Gastrocnemius medialis (tissue), 4 donors: ENCODE results near the gene RBBP8. TPM values are rescaled to one million over a fixed set of nuclear protein-coding genes. Genes with fewer than 3 reads are reported as not detected.

Source experiments
- ATAC-seq, 2 donors: fragments of 150-250 bp; one replicate each; pipeline ENCODE4 v1.9.1; 2016
- DNase-seq, 2 donors: peaks; one replicate each; pipeline ENCODE4 v3.0.0-alpha.2; 2019
- H3K27ac ChIP-seq, 4 donors: fragments of 200-600 bp; sonication (generic); 1 replicate in 1 of 4; 2 replicates in 3 of 4; pipeline ENCODE4 v1.5.1; 2016 to 2018; ENCODE audit warnings: mild to moderate bottlenecking in 2 of 4, moderate library complexity in 1 of 4
- H3K27me3 ChIP-seq, 3 donors: fragments of 200-600 bp; sonication (generic) in 2 of 3; 1 replicate in 1 of 3; 2 replicates in 2 of 3; pipeline versions ENCODE4 v1.5.1 to v1.6.0; 2016 to 2019; ENCODE audit warnings: mild to moderate bottlenecking in 1 of 3, moderate library complexity in 1 of 3
- H3K36me3 ChIP-seq, 2 donors: fragments of 200-600 bp; sonication (generic) in 1 of 2; one replicate each; pipeline ENCODE4 v1.5.1; 2017 to 2018
- H3K4me1 ChIP-seq, 2 donors: fragments of 200-600 bp; sonication (generic) in 1 of 2; one replicate each; pipeline ENCODE4 v1.5.1; 2016 to 2017; ENCODE audit warnings: mild to moderate bottlenecking in 2 of 2
- H3K4me3 ChIP-seq, 4 donors: fragments of 200-600 bp; sonication (generic) in 3 of 4; 1 replicate in 1 of 4; 2 replicates in 3 of 4; pipeline ENCODE4 v1.5.1; 2016 to 2019; ENCODE audit warnings: mild to moderate bottlenecking in 2 of 4
- H3K9me3 ChIP-seq, 3 donors: fragments of 200-600 bp; sonication (generic) in 2 of 3; 1 replicate in 1 of 3; 2 replicates in 2 of 3; pipeline ENCODE4 v1.5.1; 2016 to 2019
- POLR2A ChIP-seq, 2 donors: fragments of 450-650 bp; IDR thresholded peaks; one replicate each; pipeline ENCODE4 v1.6.1; 2017; ENCODE audit warnings: antibody characterized with exemption in 2 of 2, mild to moderate bottlenecking in 2 of 2, moderate library complexity in 2 of 2
- in situ Hi-C, 4 donors: fragments of 200-750 bp; cut with MboI; loops; one replicate each; pipeline versions ENCODE4 v1.15.0 to v1.8.0; 2017; ENCODE audit warnings: low sequenced_read_pairs in 4 of 4
- intact Hi-C: fragments of 100-400 bp; cut with DNase I; formaldehyde crosslinking; loops from one replicate; pipeline ENCODE4 v1.15.1; 2023; ENCODE audit warnings: low total_unique reads
- total RNA-seq, 4 donors: library from RNA; depleted of rRNA; stranded (reverse); fragments of >200 nt; gene quantifications; one replicate each; pipeline versions ENCODE4 v1.1.0 to v1.2.3, GENCODE V29; 2016
- TF ChIP-seq, protein P1 (sequence below), 5 experiments: fragments of 450-650 bp in 3 of 5; fragments of 200-600 bp in 2 of 5; sonication (generic) in 2 of 5; IDR thresholded peaks in 4 of 5; conservative IDR thresholded peaks in 1 of 5; 1 replicate in 4 of 5; 2 replicates in 1 of 5; pipeline ENCODE4 v1.5.1; 2016 to 2019; ENCODE audit warnings: antibody characterized with exemption in 5 of 5, mild to moderate bottlenecking in 3 of 5, moderate library complexity in 3 of 5

The RBBP8 gene
- total RNA-seq, 4 donors from 2014 or later: 1.3 to 4.7 (median 1.7) TPM

DNA sequence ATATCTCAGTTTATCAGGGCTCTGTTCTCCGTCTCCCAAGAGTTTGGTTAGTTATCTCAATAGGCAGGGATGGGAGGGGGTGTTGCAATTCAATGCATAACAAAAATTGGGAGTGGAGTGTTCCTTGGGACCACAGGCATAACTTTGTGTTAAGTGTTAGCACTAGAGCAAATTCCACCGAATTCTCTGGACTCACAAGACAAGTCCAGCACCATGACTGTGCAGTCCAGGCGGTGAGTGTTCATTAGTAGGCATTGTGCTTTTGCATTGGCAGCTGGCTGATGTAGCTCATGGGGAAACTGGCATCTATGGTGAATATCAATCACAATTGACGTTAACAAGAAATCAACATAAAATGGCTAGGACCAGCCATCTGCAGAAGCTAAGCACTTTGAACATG lies 123.2 kb downstream of the RBBP8 start:
- ATAC-seq (no peak), DNase-seq (no peak)
- H3K4me3 ChIP-seq: no peak overlapping the region
- in situ Hi-C loops: no loop called here
- no peak overlapping the region for H3K27ac ChIP-seq
- H3K36me3 ChIP-seq: no peaks in the 10 kb centered on the region
- H3K9me3 ChIP-seq: no peaks in the 10 kb centered on the region
- no peaks in the 10 kb centered on the region for H3K4me1 ChIP-seq
- H3K27me3 ChIP-seq: peaks cover 0 to 3% (median 0%) of the 10 kb centered on the region in 3 donors
- TF ChIP-seq POLR2A (IDR thresholded peaks at IDR 0.05): no peak
- TF ChIP-seq, protein P1, sequence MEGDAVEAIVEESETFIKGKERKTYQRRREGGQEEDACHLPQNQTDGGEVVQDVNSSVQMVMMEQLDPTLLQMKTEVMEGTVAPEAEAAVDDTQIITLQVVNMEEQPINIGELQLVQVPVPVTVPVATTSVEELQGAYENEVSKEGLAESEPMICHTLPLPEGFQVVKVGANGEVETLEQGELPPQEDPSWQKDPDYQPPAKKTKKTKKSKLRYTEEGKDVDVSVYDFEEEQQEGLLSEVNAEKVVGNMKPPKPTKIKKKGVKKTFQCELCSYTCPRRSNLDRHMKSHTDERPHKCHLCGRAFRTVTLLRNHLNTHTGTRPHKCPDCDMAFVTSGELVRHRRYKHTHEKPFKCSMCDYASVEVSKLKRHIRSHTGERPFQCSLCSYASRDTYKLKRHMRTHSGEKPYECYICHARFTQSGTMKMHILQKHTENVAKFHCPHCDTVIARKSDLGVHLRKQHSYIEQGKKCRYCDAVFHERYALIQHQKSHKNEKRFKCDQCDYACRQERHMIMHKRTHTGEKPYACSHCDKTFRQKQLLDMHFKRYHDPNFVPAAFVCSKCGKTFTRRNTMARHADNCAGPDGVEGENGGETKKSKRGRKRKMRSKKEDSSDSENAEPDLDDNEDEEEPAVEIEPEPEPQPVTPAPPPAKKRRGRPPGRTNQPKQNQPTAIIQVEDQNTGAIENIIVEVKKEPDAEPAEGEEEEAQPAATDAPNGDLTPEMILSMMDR (IDR thresholded peaks at IDR 0.05 in 4 of 5, conservative IDR thresholded peaks at IDR 0.05 in 1 of 5): no peak
- intact Hi-C loops: no loop called here

- TF ChIP-seq, protein P1 (IDR thresholded peaks at IDR 0.05 in 4 of 5, conservative IDR thresholded peaks at IDR 0.05 in 1 of 5): no peak
- no peak for TF ChIP-seq POLR2A (IDR thresholded peaks at IDR 0.05)
- Histone ChIP-seq H3K27ac (no peak overlapping the region), H3K4me3 (no peak overlapping the region), H3K36me3 (no peaks in the 10 kb centered on the region), H3K27me3 (peaks cover 0 to 3% (median 0%) of the 10 kb centered on the region in 3 donors), H3K4me1 (no peaks in the 10 kb centered on the region), H3K9me3 (no peaks in the 10 kb centered on the region)
- no peak for DNase-seq
- intact Hi-C loops: no loop called here
- in situ Hi-C loops: no loop called here
- no peak for ATAC-seq
Observed at GRCh38 chr18:23057096-23057495, 124.0 kb downstream of the RBBP8 start.

GRCh38 chr18:23058746-23059415 lies 125.8 kb downstream of the RBBP8 start:
- no peak for DNase-seq
- TF ChIP-seq, protein P1 (IDR thresholded peaks at IDR 0.05 in 4 of 5, conservative IDR thresholded peaks at IDR 0.05 in 1 of 5): no peak
- TF ChIP-seq POLR2A (IDR thresholded peaks at IDR 0.05): no peak
- no peaks in the 10 kb centered on the region for H3K4me1 ChIP-seq
- no peak overlapping the region for H3K27ac ChIP-seq
- peaks cover 0 to 3% (median 0%) of the 10 kb centered on the region in 3 donors for H3K27me3 ChIP-seq
- in situ Hi-C loops: no loop called here
- intact Hi-C loops: no loop called here
- ATAC-seq: no peak
- no peaks in the 10 kb centered on the region for H3K36me3 ChIP-seq
- no peak overlapping the region for H3K4me3 ChIP-seq
- no peaks in the 10 kb centered on the region for H3K9me3 ChIP-seq

DNA sequence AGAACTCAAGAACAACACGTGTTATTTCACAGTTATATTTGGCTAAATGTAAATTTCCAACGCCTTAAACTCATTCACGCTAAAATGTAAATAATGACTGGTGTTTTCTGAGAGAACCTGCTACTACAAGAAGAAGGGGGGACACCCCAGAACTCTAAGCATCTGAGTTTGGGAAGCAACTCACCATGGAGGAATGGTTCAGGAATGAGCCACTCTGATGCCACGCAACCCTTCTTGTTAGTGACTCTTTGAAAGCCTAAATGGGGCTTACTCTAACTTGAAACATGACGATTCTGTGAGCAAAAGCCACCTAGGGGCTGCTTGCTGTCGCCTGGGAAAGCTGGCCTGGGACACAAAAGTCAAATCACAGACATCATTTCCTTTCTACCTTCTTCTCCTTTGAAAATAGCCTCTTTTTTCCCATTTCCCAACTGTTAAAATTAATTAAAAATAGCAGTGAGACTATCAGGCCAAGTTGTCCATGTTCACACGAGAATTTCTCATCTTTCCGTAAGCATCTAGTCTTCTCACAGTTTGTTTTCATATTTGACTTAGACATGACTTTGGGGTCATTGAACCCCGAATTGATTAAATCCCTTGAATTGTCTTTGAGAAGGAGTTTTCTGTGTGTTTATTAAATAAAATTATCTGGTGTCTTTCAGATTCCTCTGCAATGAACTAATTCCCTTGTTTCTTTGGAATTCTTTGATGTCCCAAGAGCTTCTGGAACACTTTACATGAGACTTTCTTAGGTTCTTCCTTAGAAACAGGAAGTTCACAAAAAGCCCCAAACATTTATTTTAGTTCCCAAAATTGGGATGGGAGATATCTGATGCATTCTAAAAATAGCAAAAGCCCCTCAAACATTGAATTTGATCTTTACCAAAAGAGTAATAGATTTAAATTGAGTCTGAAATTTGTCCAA lies 126.7 kb downstream of the RBBP8 start:
- no peak overlapping the region for H3K27ac ChIP-seq
- no peaks in the 10 kb centered on the region for H3K9me3 ChIP-seq
- ATAC-seq: no peak
- H3K27me3 ChIP-seq: peaks cover 0 to 3% (median 0%) of the 10 kb centered on the region in 3 donors
- in situ Hi-C loops (no loop called here), intact Hi-C loops (no loop called here)
- H3K36me3 ChIP-seq: no peaks in the 10 kb centered on the region
- DNase-seq: no peak
- no peak overlapping the region for H3K4me3 ChIP-seq
- no peak for TF ChIP-seq POLR2A (IDR thresholded peaks at IDR 0.05)
- TF ChIP-seq, protein P1 (IDR thresholded peaks at IDR 0.05 in 4 of 5, conservative IDR thresholded peaks at IDR 0.05 in 1 of 5): no peak
- H3K4me1 ChIP-seq: no peaks in the 10 kb centered on the region
